SK-N-SH treated with all-trans-retinoic acid at 6 μM for 48 hours (cell line): ENCODE results near the gene SORCS2.

Experiments used
- ATAC-seq: fragments of 200-7000 bp; cut with Tn5 transposase; 3 replicates; pipeline ENCODE4 v1.9.1; 2020; ENCODE audit warnings: mild to moderate bottlenecking, moderate library complexity
- ARNTL ChIP-seq: fragments of 450-650 bp; formaldehyde crosslinking; IDR thresholded peaks from 2 replicates; pipeline ENCODE4 v1.5.0; 2020; ENCODE audit warnings: low read depth, mild to moderate bottlenecking, moderate library complexity, borderline replicate concordance
- BACH2 ChIP-seq: fragments of 250-450 bp; sonication (Bioruptor Pico); IDR thresholded peaks from 2 replicates; pipeline ENCODE4 v1.9.0; 2021; ENCODE audit warnings: mild to moderate bottlenecking, borderline replicate concordance
- CSDC2 ChIP-seq: fragments of 250-450 bp; sonication (Bioruptor Pico); IDR thresholded peaks from 2 replicates; pipeline ENCODE4 v1.5.0; 2020; ENCODE audit warnings: mild to moderate bottlenecking, moderate library complexity
- ESRRG ChIP-seq: fragments of 250-450 bp; sonication (Bioruptor Pico); IDR thresholded peaks from 2 replicates; pipeline ENCODE4 v1.6.1; 2021; ENCODE audit warnings: mild to moderate bottlenecking
- GLIS3 ChIP-seq: fragments of 250-450 bp; sonication (Bioruptor Pico); IDR thresholded peaks from 2 replicates; pipeline ENCODE4 v1.5.0; 2020; ENCODE audit warnings: mild to moderate bottlenecking, moderate library complexity
- ISL1 ChIP-seq: fragments of 250-450 bp; sonication (Bioruptor Pico); IDR thresholded peaks from 2 replicates; pipeline ENCODE4 v2.1.2; 2022; ENCODE audit warnings: mild to moderate bottlenecking, moderate library complexity
- OSR1 ChIP-seq: fragments of 250-450 bp; sonication (Bioruptor Pico); IDR thresholded peaks from 2 replicates; pipeline ENCODE4 v1.8.0; 2022; ENCODE audit warnings: moderate library complexity, mild to moderate bottlenecking, inconsistent platforms
- POU6F1 ChIP-seq: fragments of 250-450 bp; sonication (Bioruptor Pico); IDR thresholded peaks from 2 replicates; pipeline ENCODE4 v1.8.0; 2021; ENCODE audit warnings: low read depth, mild to moderate bottlenecking, moderate library complexity, borderline replicate concordance
- PPARA ChIP-seq: fragments of 250-450 bp; sonication (Bioruptor Pico); IDR thresholded peaks from 2 replicates; pipeline ENCODE4 v1.5.0; 2020; ENCODE audit warnings: mild to moderate bottlenecking, borderline replicate concordance
- SNAI2 ChIP-seq: fragments of 250-450 bp; sonication (Bioruptor Pico); IDR thresholded peaks from 2 replicates; pipeline ENCODE4 v1.5.0; 2020; ENCODE audit warnings: mild to moderate bottlenecking, moderate library complexity
- TCF4 ChIP-seq: fragments of 250-450 bp; sonication (Bioruptor Pico); IDR thresholded peaks from 2 replicates; pipeline ENCODE4 v1.8.0; 2021; ENCODE audit warnings: mild to moderate bottlenecking, moderate library complexity, borderline replicate concordance
- TOX ChIP-seq: fragments of 250-450 bp; sonication (Bioruptor Pico); IDR thresholded peaks from 2 replicates; pipeline ENCODE4 v1.8.0; 2021; ENCODE audit warnings: mild to moderate bottlenecking, moderate library complexity, borderline replicate concordance
- TSHZ2 ChIP-seq: fragments of 250-450 bp; sonication (Bioruptor Pico); IDR thresholded peaks from 2 replicates; pipeline ENCODE4 v1.5.0; 2020; ENCODE audit warnings: mild to moderate bottlenecking, moderate library complexity
- ZC3H10 ChIP-seq: fragments of 250-450 bp; sonication (Bioruptor Pico); IDR thresholded peaks from 2 replicates; pipeline ENCODE4 v1.5.1; 2021; ENCODE audit warnings: mild to moderate bottlenecking, moderate library complexity
- ZFP3 ChIP-seq: fragments of 250-450 bp; sonication (Bioruptor Pico); IDR thresholded peaks from 2 replicates; pipeline ENCODE4 v1.5.0; 2020; ENCODE audit warnings: mild to moderate bottlenecking, moderate library complexity
- ZFP30 ChIP-seq: fragments of 450-650 bp; formaldehyde crosslinking; IDR thresholded peaks from 2 replicates; pipeline ENCODE4 v1.5.0; 2022; ENCODE audit warnings: mild to moderate bottlenecking, moderate library complexity
- ZNF70 ChIP-seq: fragments of 450-650 bp; formaldehyde crosslinking; IDR thresholded peaks from 2 replicates; pipeline ENCODE4 v1.5.0; 2020; ENCODE audit warnings: mild to moderate bottlenecking, moderate library complexity
- ZNF8 ChIP-seq: fragments of 450-650 bp; formaldehyde crosslinking; IDR thresholded peaks from 2 replicates; pipeline ENCODE4 v1.5.0; 2020; ENCODE audit warnings: mild to moderate bottlenecking, moderate library complexity
- TF ChIP-seq, protein P1 (sequence below): fragments of 250-450 bp; sonication (Bioruptor Pico); IDR thresholded peaks from 2 replicates; pipeline ENCODE4 v1.5.1; 2021; ENCODE audit warnings: mild to moderate bottlenecking, moderate library complexity
- TF ChIP-seq, protein P2 (sequence below): fragments of 250-450 bp; sonication (Bioruptor Pico); IDR thresholded peaks from 2 replicates; pipeline ENCODE4 v1.5.1; 2020; ENCODE audit warnings: low read depth, mild to moderate bottlenecking, moderate library complexity
- TF ChIP-seq, protein P3 (sequence below): fragments of 250-450 bp; sonication (Bioruptor Pico); IDR thresholded peaks from 2 replicates; pipeline ENCODE4 v1.8.0; 2020; ENCODE audit warnings: mild to moderate bottlenecking, moderate library complexity, borderline replicate concordance

The SORCS2 gene

DNA sequence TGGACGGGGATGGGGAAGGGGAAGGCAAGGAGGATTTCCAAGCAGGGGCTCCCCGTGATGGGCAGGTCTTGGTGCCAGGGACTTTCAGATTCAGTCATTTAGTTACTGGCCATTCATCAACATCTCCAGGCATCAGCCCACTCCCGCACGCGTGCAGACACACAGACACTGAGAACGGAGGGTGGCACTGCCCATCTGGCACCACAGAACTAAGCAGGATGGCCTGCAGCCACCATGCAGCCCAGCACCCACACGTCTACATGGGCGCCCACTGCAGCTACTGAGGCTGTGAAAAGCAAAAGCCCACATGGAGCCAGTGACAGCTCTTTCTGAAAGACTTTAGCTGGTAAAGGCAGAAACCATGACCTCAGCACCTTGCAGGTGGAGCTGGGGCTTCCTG is 418.5 kb downstream of the SORCS2 start:
- no peak for ATAC-seq
- TF ChIP-seq, protein P1, sequence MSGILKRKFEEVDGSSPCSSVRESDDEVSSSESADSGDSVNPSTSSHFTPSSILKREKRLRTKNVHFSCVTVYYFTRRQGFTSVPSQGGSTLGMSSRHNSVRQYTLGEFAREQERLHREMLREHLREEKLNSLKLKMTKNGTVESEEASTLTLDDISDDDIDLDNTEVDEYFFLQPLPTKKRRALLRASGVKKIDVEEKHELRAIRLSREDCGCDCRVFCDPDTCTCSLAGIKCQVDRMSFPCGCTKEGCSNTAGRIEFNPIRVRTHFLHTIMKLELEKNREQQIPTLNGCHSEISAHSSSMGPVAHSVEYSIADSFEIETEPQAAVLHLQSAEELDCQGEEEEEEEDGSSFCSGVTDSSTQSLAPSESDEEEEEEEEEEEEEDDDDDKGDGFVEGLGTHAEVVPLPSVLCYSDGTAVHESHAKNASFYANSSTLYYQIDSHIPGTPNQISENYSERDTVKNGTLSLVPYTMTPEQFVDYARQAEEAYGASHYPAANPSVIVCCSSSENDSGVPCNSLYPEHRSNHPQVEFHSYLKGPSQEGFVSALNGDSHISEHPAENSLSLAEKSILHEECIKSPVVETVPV (CRISPR knock-in tag), result no peak
- TF ChIP-seq ZC3H10 (CRISPR knock-in tag) (no peak), OSR1 (CRISPR knock-in tag) (no peak), SNAI2 (CRISPR knock-in tag) (no peak), PPARA (CRISPR knock-in tag) (no peak), ISL1 (CRISPR knock-in tag) (no peak), BACH2 (CRISPR knock-in tag) (no peak), ESRRG (no peak), ZNF70 (CRISPR knock-in tag) (no peak), TCF4 (CRISPR knock-in tag) (no peak), ZNF8 (CRISPR knock-in tag) (no peak)
- TF ChIP-seq, protein P2, sequence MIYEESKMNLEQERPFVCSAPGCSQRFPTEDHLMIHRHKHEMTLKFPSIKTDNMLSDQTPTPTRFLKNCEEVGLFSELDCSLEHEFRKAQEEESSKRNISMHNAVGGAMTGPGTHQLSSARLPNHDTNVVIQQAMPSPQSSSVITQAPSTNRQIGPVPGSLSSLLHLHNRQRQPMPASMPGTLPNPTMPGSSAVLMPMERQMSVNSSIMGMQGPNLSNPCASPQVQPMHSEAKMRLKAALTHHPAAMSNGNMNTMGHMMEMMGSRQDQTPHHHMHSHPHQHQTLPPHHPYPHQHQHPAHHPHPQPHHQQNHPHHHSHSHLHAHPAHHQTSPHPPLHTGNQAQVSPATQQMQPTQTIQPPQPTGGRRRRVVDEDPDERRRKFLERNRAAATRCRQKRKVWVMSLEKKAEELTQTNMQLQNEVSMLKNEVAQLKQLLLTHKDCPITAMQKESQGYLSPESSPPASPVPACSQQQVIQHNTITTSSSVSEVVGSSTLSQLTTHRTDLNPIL (CRISPR knock-in tag), result no peak
- TF ChIP-seq, protein P3, sequence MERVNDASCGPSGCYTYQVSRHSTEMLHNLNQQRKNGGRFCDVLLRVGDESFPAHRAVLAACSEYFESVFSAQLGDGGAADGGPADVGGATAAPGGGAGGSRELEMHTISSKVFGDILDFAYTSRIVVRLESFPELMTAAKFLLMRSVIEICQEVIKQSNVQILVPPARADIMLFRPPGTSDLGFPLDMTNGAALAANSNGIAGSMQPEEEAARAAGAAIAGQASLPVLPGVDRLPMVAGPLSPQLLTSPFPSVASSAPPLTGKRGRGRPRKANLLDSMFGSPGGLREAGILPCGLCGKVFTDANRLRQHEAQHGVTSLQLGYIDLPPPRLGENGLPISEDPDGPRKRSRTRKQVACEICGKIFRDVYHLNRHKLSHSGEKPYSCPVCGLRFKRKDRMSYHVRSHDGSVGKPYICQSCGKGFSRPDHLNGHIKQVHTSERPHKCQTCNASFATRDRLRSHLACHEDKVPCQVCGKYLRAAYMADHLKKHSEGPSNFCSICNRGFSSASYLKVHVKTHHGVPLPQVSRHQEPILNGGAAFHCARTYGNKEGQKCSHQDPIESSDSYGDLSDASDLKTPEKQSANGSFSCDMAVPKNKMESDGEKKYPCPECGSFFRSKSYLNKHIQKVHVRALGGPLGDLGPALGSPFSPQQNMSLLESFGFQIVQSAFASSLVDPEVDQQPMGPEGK (CRISPR knock-in tag), result no peak
- TF ChIP-seq, all 23 proteins: peak for 0

GRCh38 chr4:7612311-7612897 is 420.1 kb downstream of the SORCS2 start:
- no peak for TF ChIP-seq TOX (CRISPR knock-in tag)
- no peak for TF ChIP-seq ISL1 (CRISPR knock-in tag)
- TF ChIP-seq ZFP3, result no peak
- TF ChIP-seq ESRRG, result no peak
- no peak for TF ChIP-seq BACH2 (CRISPR knock-in tag)
- ATAC-seq, result no peak

GRCh38 chr4:7614350-7614949 is 422.1 kb downstream of the SORCS2 start:
- no peak for TF ChIP-seq ZC3H10 (CRISPR knock-in tag)
- no peak for TF ChIP-seq BACH2 (CRISPR knock-in tag)
- TF ChIP-seq GLIS3 (CRISPR knock-in tag), result no peak
- TF ChIP-seq CSDC2 (CRISPR knock-in tag), result no peak
- TF ChIP-seq, protein P2 (CRISPR knock-in tag), result no peak
- TF ChIP-seq ESRRG, result no peak
- TF ChIP-seq, protein P3 (CRISPR knock-in tag), result no peak
- no peak for TF ChIP-seq TSHZ2 (CRISPR knock-in tag)
- no peak for TF ChIP-seq TOX (CRISPR knock-in tag)
- no peak for TF ChIP-seq POU6F1
- TF ChIP-seq OSR1 (CRISPR knock-in tag), result no peak
- no peak for TF ChIP-seq ARNTL (CRISPR knock-in tag)
- no peak for TF ChIP-seq ZFP3
- TF ChIP-seq, protein P1 (CRISPR knock-in tag), result no peak
- TF ChIP-seq ZNF70 (CRISPR knock-in tag), result no peak
- TF ChIP-seq ISL1 (CRISPR knock-in tag), result no peak
- TF ChIP-seq ZNF8 (CRISPR knock-in tag), result no peak
- no peak for TF ChIP-seq ZFP30 (CRISPR knock-in tag)
- TF ChIP-seq PPARA (CRISPR knock-in tag), result no peak
- ATAC-seq, result no peak
